Measurements from ENCODE around the gene G6PD. TPM values are rescaled to one million over a fixed set of nuclear protein-coding genes. Genes with fewer than 3 reads are reported as not detected.
A peak's percentile ranks its signal among the peaks of the same experiment; 100 is the strongest.

The G6PD gene
- total RNA-seq, 4 donors from 2014 or later, result 46.5 to 180 (median 79.9) TPM

GRCh38 chrX:154532690-154533089 lies 14.0 kb downstream of the G6PD start:
- intact Hi-C loops (cut with DNase I), result loop anchor here (5.0 kb wide), 1 partner anchor 130 kb away; no protein-coding TSS in a partner anchor
- Histone ChIP-seq H3K9me3 (no peaks in the 10 kb centered on the region), H3K36me3 (peaks cover 7 to 53% (median 16%) of the 10 kb centered on the region in 3 donors), H3K27me3 (no peaks in the 10 kb centered on the region), H3K4me1 (peaks cover 0 to 12% (median 4%) of the 10 kb centered on the region in 3 donors), H3K27ac (no peak overlapping the region), H3K4me3 (no peak overlapping the region)
- WGBS, 2 donors, result 86% methylated on average over 11 of the region's 23 CpGs; no CpG with 5 or more reads in 1 of the 2 donors
- TF ChIP-seq CTCF (IDR thresholded peaks at IDR 0.05) (no peak), POLR2A (IDR thresholded peaks at IDR 0.05) (no peak)
- no peak for DNase-seq

- no peak overlapping the region for H3K27ac ChIP-seq
- H3K36me3 ChIP-seq, result peaks cover 7 to 53% (median 16%) of the 10 kb centered on the region in 3 donors
- H3K4me3 ChIP-seq, result no peak overlapping the region
- intact Hi-C loops (cut with DNase I), result loop anchor here (5.0 kb wide), 1 partner anchor 129 kb away; no protein-coding TSS in a partner anchor
- 53% methylated on average over 3 of the region's 16 CpGs; no CpG with 5 or more reads in 1 of the 2 donors for WGBS, 2 donors
- no peak for TF ChIP-seq POLR2A (IDR thresholded peaks at IDR 0.05)
- TF ChIP-seq CTCF (IDR thresholded peaks at IDR 0.05), result no peak
- DNase-seq, result no peak
- no peaks in the 10 kb centered on the region for H3K27me3 ChIP-seq
- peaks cover 0 to 22% (median 8%) of the 10 kb centered on the region in 3 donors for H3K4me1 ChIP-seq
- no peaks in the 10 kb centered on the region for H3K9me3 ChIP-seq
These were observed 15.0 kb downstream of the G6PD start for GRCh38 chrX:154531626-154532025.

DNA sequence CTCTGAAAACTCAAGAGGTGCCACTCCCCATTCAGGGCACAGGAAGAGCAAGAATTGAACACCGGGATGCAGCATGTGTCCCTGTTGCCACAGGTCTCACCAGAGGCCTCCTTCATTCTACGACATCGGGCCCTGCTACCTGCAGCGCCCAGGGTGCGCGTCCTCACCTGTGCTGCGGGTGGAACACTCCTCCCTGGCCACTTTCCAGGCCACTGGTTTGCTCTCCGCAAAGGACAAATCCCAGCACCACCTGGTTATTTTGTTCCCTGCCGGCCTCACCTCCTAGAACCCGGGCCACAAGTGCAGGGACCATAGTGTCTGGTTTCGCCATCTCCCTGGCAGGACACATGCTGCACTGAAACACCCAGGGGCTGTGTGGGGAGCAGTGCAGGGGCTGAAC lies 16.4 kb downstream of the G6PD start:
- TF ChIP-seq CTCF (IDR thresholded peaks at IDR 0.05), result no peak
- TF ChIP-seq POLR2A (IDR thresholded peaks at IDR 0.05), result no peak
- WGBS, 2 donors, result 35 to 69% methylated on average over 5 to 10 of the region's 11 CpGs
- no peaks in the 10 kb centered on the region for H3K9me3 ChIP-seq
- intact Hi-C loops (cut with DNase I), result loop anchor here (5.0 kb wide), 1 partner anchor 128 kb away; no protein-coding TSS in a partner anchor
- H3K36me3 ChIP-seq, result peaks cover 7 to 47% (median 11%) of the 10 kb centered on the region in 3 donors
- DNase-seq, result no peak
- H3K27ac ChIP-seq, result no peak overlapping the region
- no peaks in the 10 kb centered on the region for H3K27me3 ChIP-seq
- no peak overlapping the region for H3K4me3 ChIP-seq
- H3K4me1 ChIP-seq, result peaks cover 2 to 34% (median 12%) of the 10 kb centered on the region in 3 donors

DNA sequence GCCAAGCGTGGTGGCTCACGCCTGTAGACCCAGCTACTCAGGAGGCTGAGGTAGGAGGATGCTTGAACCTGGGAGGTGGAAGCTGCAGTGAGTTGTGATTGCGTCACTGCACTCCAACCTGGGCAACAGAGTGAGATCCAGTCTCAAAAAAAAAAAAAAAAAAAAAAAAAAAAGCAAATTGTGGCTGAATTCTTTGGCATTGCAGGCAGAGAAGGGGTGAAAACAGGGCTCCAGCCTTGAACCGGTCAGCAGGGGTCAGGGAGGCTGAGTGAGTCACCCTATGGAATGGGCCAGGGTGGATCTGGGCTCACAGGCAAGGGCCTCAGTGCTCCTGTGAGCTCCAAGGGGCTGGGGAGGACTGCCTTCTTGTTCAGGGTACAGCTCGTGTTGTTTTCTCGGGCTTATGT lies 17.4 kb downstream of the G6PD start:
- Histone ChIP-seq H3K27me3 (no peaks in the 10 kb centered on the region), H3K36me3 (peaks cover 7 to 38% (median 7%) of the 10 kb centered on the region in 3 donors), H3K9me3 (no peaks in the 10 kb centered on the region), H3K4me1 (peaks cover 5 to 33% (median 8%) of the 10 kb centered on the region in 3 donors), H3K27ac (no peak overlapping the region), H3K4me3 (no peak overlapping the region)
- TF ChIP-seq POLR2A (IDR thresholded peaks at IDR 0.05) (no peak), CTCF (IDR thresholded peaks at IDR 0.05) (no peak)
- intact Hi-C loops (cut with DNase I), result no loop called here
- WGBS, 2 donors, result 75 to 100% methylated on average over 1 to 6 of the region's 6 CpGs
- no peak for DNase-seq

DNA sequence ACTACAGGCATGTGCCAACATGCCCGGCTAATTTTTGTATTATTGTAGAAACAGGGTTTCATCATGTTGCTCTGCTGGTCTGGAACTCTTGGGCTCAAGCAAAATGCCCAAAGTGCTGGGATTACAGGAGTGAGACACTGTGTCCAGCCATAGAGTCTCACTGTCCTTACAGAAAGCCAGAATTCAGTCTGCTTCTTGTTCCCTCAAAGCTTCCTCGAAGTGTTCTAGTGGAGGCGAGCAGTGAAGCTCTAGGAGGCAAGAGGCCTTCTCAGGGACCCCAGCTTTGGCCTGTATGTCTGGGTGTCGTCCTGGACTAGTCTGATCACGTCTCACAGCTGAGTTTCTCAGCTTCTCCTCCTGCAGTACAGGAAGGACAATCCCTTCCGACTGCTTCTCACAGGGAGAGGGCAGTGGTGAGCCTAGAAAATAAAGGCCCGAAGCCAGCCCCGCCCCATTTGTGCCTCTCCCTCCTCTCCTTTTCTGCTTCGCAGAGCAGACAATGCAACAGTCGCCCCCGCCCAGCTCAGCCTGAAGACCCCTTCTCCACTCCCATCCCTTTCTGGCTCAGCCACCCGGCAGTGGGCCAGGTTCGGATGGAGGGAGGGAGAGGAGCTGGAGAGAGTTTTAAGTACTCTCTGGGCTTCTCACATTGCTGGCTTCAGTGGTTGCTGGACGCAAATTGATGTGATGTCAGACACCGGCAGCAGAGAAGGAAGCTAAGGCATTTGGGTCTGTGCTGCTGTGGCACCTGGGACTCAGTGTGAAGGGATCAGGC lies 19.6 kb downstream of the G6PD start:
- peaks cover 0 to 16% (median 0%) of the 10 kb centered on the region in 3 donors for H3K36me3 ChIP-seq
- TF ChIP-seq POLR2A (IDR thresholded peaks at IDR 0.05), result no peak
- TF ChIP-seq CTCF (IDR thresholded peaks at IDR 0.05), result peak in 5 of 6 experiments; percentile 36 to 61 (median 52)
- no peaks in the 10 kb centered on the region for H3K27me3 ChIP-seq
- no peak for DNase-seq
- intact Hi-C loops (cut with DNase I), result no loop called here
- H3K4me1 ChIP-seq, result peaks cover 5 to 33% (median 8%) of the 10 kb centered on the region in 3 donors
- 4 to 33% methylated on average over 5 to 6 of the region's 15 CpGs for WGBS, 2 donors
- H3K4me3 ChIP-seq, result peak overlapping the region in 3 of 4 donors; percentile 25 to 53 (median 30)
- no peaks in the 10 kb centered on the region for H3K9me3 ChIP-seq
- H3K27ac ChIP-seq, result peak overlapping the region; percentile 81 to 88 (median 84)

All from esophagus squamous epithelium (tissue), 5 donors.